ENCODE results near the gene SAMD4A.

The SAMD4A gene

DNA sequence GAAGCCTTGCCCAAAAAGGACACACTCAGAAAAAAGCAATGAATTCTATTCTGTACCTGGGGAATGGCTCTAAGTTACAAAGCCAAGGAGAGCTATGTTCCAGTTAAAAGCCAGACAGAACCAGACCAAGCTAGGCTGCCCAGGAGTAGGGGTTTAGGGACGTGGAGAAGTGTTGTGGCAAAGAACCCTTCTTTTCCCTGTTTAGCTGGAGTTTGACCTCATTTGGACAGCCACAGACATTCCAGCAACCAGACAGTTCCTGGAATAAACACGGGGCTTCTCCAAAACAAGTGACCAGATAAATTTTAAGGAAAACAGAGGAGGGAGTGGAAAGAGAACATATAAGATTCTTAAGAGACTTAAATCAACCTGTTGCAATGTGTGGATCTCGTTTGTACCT, 273.4 kb downstream of the SAMD4A start:
- no peak for DNase-seq

DNA sequence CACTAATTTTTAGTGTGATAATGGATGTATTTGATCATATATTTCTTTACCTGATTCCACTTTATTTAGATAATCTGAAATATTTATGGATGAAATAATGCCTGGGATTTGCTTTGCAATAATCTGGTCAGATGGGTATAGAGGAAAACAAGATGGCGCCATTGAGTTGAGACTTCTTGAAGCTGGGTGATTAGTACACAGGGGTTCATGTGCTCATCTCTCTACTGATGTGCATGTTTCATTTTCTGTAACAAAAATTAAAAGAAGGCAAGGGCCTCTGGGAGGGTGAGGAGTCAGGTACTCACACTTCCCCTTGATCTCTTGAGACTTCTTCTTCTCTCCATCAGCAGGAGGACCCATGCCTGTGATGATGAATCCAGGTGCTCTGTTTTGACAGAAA, 273.9 kb downstream of the SAMD4A start:
- DNase-seq = no peak
